Stimulated activated CD4-positive, alpha-beta T cell treated with anti-CD3 and anti-CD28 coated beads, Interleukin-15, amount 100 ng/mL, for 24 hours (primary cell): ENCODE data around the gene SLC22A31.
"Not testable (repeated sequence)": the region's sequence is repeated elsewhere in the genome, so short reads cannot be mapped to it uniquely, and the experiment has no call there.

Source experiments
- DNase-seq: peaks from one replicate; pipeline ENCODE4 v3.0.0-alpha.2; 2020

SLC22A31 gene

GRCh38 chr16:89200124-89200849 is at the start of gene SLC22A31:
Gene SLC22A31 (minus strand): TSS chr16:89200537. CDS start chr16:89200501, 36 bp downstream.
- peak; percentile 26 for DNase-seq

GRCh38 chr16:89248196-89248982 is 48.1 kb upstream of the SLC22A31 start:
- DNase-seq, result no peak

DNA sequence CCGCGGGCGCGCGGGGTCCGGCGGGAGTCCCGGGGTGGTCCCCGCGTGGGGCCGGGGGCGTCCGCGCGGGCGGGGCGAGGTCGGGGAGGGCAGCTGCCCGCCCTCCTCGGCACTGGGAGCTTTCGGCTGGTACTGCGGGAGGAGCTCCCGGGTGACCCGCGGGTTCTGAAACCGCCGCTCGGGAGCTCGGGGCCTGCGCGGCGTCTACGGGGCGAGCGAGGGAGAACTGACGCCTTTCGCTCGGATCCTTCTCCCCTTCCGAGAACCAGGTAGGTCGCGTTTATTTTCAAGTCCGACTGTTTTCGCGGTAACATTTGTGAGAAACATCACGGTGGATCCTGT is 47.4 kb upstream of the SLC22A31 start:
- not testable (repeated sequence) for DNase-seq

GRCh38 chr16:89246903-89247733 is 46.8 kb upstream of the SLC22A31 start:
- peak; percentile 95 for DNase-seq

GRCh38 chr16:89246383-89246902 is 46.1 kb upstream of the SLC22A31 start:
- no peak for DNase-seq

GRCh38 chr16:89244754-89245153 is 44.4 kb upstream of the SLC22A31 start:
- DNase-seq, result no peak

DNA sequence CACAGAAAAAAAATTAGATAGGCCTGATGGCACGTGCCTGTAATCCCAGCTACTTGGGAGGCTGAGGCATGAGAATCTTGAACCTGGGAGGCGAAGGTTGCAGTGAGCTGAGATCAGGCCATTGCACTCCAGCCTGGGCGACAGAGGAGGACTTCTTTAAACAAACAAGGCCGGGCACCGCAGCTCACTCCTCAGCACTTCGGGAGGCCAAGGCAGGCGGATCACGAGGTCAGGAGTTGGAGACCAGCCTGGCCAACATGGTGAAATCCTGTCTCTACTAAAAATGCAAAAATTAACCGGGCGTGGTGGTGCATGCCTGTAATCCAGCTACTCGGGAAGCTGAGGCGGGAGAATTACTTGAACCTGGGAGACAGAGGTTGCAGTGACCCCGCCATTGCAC is 43.9 kb upstream of the SLC22A31 start:
- not testable (repeated sequence) for DNase-seq

- no peak for DNase-seq
Observed at GRCh38 chr16:89243664-89244063, 43.3 kb upstream of the SLC22A31 start.

- no peak for DNase-seq
Observed at GRCh38 chr16:89242795-89243200, 42.5 kb upstream of the SLC22A31 start.

GRCh38 chr16:89241187-89242007 is 41.1 kb upstream of the SLC22A31 start:
- peak; percentile 80 for DNase-seq

DNA sequence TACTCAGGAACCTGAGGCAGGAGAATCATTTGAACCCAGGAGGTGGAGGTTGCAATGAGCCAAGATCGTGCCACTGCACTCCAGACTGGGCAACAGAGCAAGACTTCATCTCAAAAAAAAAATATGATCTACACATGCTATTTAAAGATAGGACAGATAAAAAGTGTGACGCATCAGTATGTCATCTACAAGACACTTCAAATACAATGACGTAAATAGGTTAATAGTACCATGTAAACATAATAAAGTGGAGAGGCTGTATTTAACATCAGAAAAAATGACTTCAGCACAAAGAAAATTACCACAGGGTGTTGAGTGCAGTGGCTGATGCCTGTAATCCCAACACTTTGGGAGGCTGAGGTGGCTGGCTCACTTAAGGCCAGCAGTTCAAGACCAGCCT is 37.4 kb upstream of the SLC22A31 start:
- no peak for DNase-seq

DNA sequence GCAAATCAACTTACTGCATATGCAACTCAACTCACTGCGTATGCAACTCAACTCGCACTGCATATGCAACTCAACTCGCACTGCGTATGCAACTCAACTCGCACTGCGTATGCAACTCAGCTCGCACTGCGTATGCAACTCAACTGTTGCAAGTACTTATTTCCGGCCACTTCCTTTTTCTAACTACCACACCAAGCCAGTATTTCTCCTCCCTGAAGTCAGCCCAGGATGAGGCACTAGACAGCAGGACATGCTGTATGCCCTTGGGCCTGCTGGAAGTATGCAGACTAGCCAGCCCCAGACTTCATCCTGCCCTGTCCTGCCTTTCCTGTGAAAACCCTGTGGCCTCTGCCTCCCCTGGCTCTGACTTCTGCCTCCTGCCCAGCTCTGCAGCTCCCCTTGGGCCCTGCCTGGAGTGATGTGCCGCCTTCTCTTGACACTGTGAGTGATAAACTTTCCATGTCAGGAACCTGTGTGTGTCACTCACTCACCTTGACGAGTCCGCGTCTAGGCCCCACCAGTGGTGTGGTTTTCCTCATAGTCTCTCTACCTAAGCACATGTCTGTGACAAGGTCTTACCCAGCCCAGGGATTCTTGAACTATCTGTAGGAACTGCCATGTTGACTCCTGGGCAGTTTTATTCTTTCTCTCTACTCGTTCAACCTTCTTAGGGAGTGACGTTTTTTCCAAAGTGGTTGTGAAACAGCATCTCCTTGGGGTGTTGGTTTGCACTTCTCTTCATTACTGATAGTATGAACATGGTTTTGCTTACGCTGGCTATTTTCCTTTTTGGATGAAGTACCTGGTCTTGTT is 33.5 kb upstream of the SLC22A31 start:
- DNase-seq, result no peak

DNA sequence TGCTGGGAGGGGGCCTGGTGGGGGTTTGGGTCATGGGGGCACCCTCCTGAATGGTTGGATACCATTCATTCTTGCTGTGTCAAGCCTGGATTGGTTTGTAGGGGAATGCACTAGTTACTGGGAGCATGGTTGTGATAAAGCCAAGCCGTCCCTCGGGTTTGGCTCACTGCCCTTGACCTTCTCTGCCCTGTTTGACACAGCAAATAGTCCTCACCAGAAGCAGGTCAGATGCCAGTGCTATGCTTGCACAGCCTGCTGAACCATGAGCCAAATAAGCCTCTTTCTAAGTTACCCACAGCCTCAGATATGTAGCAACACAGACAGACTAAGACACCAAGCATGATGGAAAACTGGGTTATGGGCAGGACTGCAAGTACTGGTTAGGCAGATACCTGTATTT is 31.8 kb upstream of the SLC22A31 start:
- DNase-seq, result no peak

GRCh38 chr16:89230255-89230654 is 29.9 kb upstream of the SLC22A31 start:
- DNase-seq, result no peak

- no peak for DNase-seq
Observed at GRCh38 chr16:89224665-89225064, 24.3 kb upstream of the SLC22A31 start.

DNA sequence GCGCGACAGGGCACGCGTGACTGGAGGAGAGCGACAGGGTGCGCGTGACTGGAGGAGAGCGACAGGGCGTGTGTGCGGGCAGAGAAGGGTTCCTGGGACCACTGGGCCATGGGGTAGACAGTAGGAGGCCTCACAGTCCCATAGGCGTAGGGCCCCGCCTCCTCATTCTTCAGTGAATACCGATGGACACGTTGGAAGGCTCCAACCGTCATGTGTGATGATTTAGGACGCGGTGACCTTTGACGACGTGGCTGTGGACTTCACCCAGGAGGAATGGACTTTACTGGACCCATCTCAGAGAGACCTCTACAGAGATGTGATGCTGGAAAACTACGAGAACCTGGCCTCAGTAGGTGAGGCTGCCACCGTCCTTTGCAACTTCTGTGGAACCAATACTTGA is 22.6 kb upstream of the SLC22A31 start:
- DNase-seq, result no peak

- no peak for DNase-seq
Observed at GRCh38 chr16:89221604-89222003, 21.3 kb upstream of the SLC22A31 start.

GRCh38 chr16:89219365-89219764 is 19.0 kb upstream of the SLC22A31 start:
- no peak for DNase-seq

- peak; percentile 87 for DNase-seq
Observed at GRCh38 chr16:89217388-89218191, 17.3 kb upstream of the SLC22A31 start, which contains the start of gene ZNF778. Gene ZNF778 (plus strand): TSS chr16:89217703. CDS start chr16:89221128, 3,425 bp downstream.

DNA sequence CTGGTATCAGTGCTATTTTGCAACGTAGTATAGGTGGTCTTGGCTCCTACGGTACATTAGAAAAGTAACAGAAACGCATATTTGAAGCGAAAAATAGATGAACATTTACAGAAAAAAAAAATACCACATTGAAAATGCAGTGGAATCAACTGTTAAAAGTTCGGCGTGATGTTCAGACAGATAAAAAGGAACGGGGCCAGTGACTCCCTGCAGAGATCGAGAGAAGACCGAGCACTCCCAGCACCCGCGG is 16.7 kb upstream of the SLC22A31 start:
- DNase-seq, result no peak
